Measurements from ENCODE around the gene C10orf62. TPM values are rescaled to one million over a fixed set of nuclear protein-coding genes. Genes with fewer than 3 reads are reported as not detected.

Gene C10orf62
- total and polyA plus RNA-seq, 4 donors: 0.29 to 0.54 (median 0.42) TPM; not detected in 1

DNA sequence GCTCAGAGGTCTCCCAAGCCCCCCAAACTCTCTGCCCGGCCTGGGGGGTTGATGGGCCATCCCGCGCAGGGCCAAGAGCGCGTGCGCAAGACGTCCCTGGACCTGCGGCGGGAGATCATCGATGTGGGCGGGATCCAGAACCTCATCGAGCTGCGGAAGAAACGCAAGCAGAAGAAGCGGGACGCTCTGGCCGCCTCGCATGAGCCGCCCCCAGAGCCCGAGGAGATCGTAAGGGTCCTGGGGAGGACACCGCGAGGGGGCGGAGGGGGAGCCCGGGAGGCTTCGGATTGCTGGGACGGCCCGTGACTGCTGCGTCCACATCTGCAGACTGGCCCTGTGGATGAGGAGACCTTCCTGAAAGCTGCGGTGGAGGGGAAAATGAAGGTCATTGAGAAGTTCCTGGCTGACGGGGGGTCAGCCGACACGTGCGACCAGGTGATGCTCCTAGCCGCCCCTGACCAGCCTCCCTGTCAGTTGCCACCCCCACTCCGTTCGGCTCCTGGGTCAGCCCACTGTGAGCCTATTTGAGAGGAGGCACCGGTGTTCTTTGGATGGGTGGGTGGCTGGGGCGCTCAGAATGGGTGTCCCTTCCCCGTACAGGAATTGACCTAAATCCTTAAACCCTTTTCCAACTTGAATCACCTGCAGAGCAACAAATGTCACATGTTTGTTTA, 11.2 kb upstream of the C10orf62 start:
- H3K36me3 ChIP-seq (ENCODE audit: control insufficient read depth in 1 of 2, insufficient read depth in 2 of 2, low read length in 1 of 2): no peaks in the 10 kb centered on the region
- intact Hi-C loops (cut with DNase I): no loop called here
- 71 to 76% methylated on average over 40 of the region's 40 CpGs for WGBS, 2 donors
- no peak overlapping the region for H3K4me3 ChIP-seq (ENCODE audit: low read length in 2 of 2)
- H3K4me1 ChIP-seq (ENCODE audit: control insufficient read depth in 1 of 2, insufficient read depth in 2 of 2, low read length in 2 of 2): no peaks in the 10 kb centered on the region
- H3K9me3 ChIP-seq (ENCODE audit: control insufficient read depth, low read length): no peaks in the 10 kb centered on the region
- H3K27me3 ChIP-seq (ENCODE audit: control insufficient read depth in 1 of 2, insufficient read depth in 2 of 2, low read length in 1 of 2): no peaks in the 10 kb centered on the region
- DNase-seq (peak in 1 of 2 donors; percentile 65), ATAC-seq (ENCODE audit: low FRiP score) (no peak)
- no peak overlapping the region for H3K27ac ChIP-seq (ENCODE audit: low read depth in 1 of 2, low read length in 2 of 2)

DNA sequence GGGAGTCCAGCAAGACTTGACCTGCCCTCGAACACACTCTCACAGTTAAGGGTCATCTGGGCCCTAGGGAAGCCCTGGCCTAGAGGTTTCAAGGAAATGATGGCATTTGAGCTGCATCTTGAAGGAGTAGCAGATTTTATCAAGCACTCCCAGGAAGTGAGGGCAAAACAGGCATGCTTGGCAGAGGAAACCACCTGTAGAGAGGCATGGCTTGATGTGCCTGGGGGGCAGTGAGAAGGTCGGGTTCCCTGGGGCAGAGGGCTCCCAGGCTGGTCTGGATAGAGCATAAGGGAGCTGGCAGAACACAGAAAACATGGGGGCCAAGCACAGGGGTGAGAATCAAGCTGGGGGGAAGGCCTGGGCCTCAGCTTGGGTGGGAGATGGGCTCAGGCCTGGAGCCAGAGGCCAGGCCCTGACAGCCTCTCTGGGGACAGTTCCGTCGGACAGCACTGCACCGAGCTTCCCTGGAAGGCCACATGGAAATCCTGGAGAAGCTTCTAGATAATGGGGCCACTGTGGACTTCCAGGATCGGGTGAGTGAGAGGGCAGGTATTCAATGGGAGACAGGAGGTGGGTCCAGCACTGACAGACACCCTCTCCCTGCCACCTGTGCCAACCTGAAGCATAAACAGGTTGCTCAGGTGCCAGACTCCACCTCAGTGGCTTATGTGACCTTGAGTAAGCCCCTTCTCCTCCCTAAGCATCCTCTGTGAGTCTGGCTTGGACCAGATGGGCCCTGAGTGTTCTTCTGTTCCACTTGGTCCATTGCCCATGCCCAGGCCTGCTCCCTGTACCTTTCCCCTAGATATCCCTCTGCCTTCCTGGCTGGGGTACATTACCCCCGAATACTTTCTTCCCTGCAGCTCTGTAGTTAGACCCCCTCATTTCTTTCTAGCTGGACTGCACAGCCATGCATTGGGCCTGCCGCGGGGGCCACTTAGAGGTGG, 8.8 kb upstream of the C10orf62 start:
- Histone ChIP-seq H3K27ac (ENCODE audit: low read depth in 1 of 2, low read length in 2 of 2) (no peak overlapping the region), H3K4me1 (ENCODE audit: control insufficient read depth in 1 of 2, insufficient read depth in 2 of 2, low read length in 2 of 2) (no peaks in the 10 kb centered on the region), H3K36me3 (ENCODE audit: control insufficient read depth in 1 of 2, insufficient read depth in 2 of 2, low read length in 1 of 2) (no peaks in the 10 kb centered on the region), H3K27me3 (ENCODE audit: control insufficient read depth in 1 of 2, insufficient read depth in 2 of 2, low read length in 1 of 2) (no peaks in the 10 kb centered on the region), H3K4me3 (ENCODE audit: low read length in 2 of 2) (no peak overlapping the region), H3K9me3 (ENCODE audit: control insufficient read depth, low read length) (no peaks in the 10 kb centered on the region)
- WGBS, 2 donors: 93 to 94% methylated on average over 9 of the region's 9 CpGs
- DNase-seq: peak in 1 of 2 donors; percentile 38
- no peak for ATAC-seq (ENCODE audit: low FRiP score)
- intact Hi-C loops (cut with DNase I): no loop called here

DNA sequence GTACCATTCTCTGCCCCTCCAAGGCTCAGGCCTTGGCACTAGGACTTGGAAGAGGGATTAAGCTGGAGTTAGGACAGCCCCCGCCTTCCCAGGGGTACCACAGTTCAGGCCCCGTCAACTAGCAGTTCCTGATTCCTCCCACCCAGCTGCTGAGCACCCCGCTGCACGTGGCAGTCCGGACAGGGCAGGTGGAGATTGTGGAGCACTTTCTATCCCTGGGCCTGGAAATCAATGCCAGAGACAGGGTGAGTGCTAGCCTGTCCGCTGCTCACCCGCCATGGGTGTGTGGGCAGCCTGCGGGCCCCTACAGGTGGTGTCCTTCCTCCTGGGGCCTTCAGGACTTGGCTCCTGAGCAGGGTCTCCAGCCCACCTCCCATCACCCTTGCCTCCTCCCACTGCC, 7.4 kb upstream of the C10orf62 start:
- intact Hi-C loops (cut with DNase I): no loop called here
- no peak for ATAC-seq (ENCODE audit: low FRiP score)
- H3K4me1 ChIP-seq (ENCODE audit: control insufficient read depth in 1 of 2, insufficient read depth in 2 of 2, low read length in 2 of 2): no peaks in the 10 kb centered on the region
- DNase-seq: peak in 1 of 2 donors; percentile 41
- H3K4me3 ChIP-seq (ENCODE audit: low read length in 2 of 2): no peak overlapping the region
- no peaks in the 10 kb centered on the region for H3K27me3 ChIP-seq (ENCODE audit: control insufficient read depth in 1 of 2, insufficient read depth in 2 of 2, low read length in 1 of 2)
- WGBS, 2 donors: 96 to 97% methylated on average over 8 of the region's 8 CpGs
- H3K9me3 ChIP-seq (ENCODE audit: control insufficient read depth, low read length): no peaks in the 10 kb centered on the region
- H3K36me3 ChIP-seq (ENCODE audit: control insufficient read depth in 1 of 2, insufficient read depth in 2 of 2, low read length in 1 of 2): no peaks in the 10 kb centered on the region
- no peak overlapping the region for H3K27ac ChIP-seq (ENCODE audit: low read depth in 1 of 2, low read length in 2 of 2)

DNA sequence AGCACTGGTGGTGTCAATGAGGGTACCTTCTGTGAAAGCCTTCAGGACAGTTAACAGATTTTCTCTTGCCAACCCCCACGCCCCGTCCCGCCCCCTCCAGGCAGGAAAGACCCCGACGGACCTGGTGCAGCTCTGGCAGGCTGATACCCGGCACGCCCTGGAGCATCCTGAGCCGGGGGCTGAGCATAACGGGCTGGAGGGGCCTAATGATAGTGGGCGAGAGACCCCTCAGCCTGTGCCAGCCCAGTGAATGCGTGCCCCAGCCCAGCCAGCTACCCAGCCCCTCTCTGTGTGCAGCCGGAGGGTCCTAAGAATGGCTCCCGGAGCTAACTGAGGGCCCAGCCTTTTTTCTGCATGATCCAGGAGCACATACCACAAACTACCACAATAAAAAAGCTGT, 6.0 kb upstream of the C10orf62 start:
- no peak for ATAC-seq (ENCODE audit: low FRiP score)

DNA sequence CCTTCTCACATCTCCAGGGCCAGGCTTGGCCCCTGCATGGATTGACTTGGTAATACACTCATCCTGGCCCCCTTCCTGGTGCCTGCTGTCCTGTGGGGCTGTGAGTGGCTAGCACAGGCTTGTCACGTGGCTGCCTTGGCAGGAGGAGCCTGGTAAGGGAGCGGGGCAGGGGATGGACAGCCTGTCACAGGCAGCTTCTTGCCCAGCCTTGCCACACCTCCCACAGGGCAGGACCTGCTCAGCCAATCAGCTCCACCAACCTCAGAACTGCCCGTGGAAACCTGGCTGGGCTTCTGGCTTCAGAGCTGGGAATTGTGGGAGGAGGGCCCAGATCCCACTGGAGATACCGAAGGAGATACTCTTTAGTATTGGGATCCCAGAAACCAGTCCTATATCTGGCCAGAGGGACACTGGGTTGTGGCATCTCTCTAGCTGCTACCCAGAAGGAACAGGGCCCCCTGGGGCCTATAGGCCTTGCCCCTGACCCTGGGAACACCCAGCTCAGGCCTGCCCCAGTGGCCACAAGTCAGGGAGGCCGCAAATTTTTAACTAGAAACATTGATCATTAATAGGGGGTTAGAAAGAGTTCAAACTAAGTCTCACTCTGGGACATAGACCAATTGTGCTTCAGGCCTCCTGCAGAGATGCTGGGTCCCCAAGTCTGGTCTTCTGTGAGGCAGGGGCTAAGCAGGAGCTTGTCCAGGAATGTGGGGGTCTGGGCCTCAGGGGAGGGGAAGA, 5.3 kb upstream of the C10orf62 start, which contains the start of gene HOGA1:
HOGA1 (plus strand) TSS at position 330 of the 738 bp plus-strand sequence; CDS start at position 645, 315 bp downstream.
- intact Hi-C loops (cut with DNase I): no loop called here
- peak within 1 kb of the TSS in 1 of 2 donors; percentile 16 for H3K27ac ChIP-seq (ENCODE audit: low read depth in 1 of 2, low read length in 2 of 2)
- no peaks in the 10 kb centered on the region for H3K4me1 ChIP-seq (ENCODE audit: control insufficient read depth in 1 of 2, insufficient read depth in 2 of 2, low read length in 2 of 2)
- H3K9me3 ChIP-seq (ENCODE audit: control insufficient read depth, low read length): no peaks in the 10 kb centered on the region
- DNase-seq (peak; percentile 87 to 94), ATAC-seq (ENCODE audit: low FRiP score) (peak; percentile 91)
- 18 to 27% methylated on average over 4 to 5 of the region's 5 CpGs for WGBS, 2 donors
- no peak within 1 kb of the TSS for H3K4me3 ChIP-seq (ENCODE audit: low read length in 2 of 2)
- H3K36me3 ChIP-seq (ENCODE audit: control insufficient read depth in 1 of 2, insufficient read depth in 2 of 2, low read length in 1 of 2): no peaks in the 10 kb centered on the region
- H3K27me3 ChIP-seq (ENCODE audit: control insufficient read depth in 1 of 2, insufficient read depth in 2 of 2, low read length in 1 of 2): no peaks in the 10 kb centered on the region

More for the DNA sequence above, 6.0 kb upstream of the C10orf62 start:
- no peak overlapping the region for H3K4me3 ChIP-seq (ENCODE audit: low read length in 2 of 2)
- H3K27me3 ChIP-seq (ENCODE audit: control insufficient read depth in 1 of 2, insufficient read depth in 2 of 2, low read length in 1 of 2): no peaks in the 10 kb centered on the region
- H3K4me1 ChIP-seq (ENCODE audit: control insufficient read depth in 1 of 2, insufficient read depth in 2 of 2, low read length in 2 of 2): no peaks in the 10 kb centered on the region
- no peaks in the 10 kb centered on the region for H3K36me3 ChIP-seq (ENCODE audit: control insufficient read depth in 1 of 2, insufficient read depth in 2 of 2, low read length in 1 of 2)
- H3K27ac ChIP-seq (ENCODE audit: low read depth in 1 of 2, low read length in 2 of 2): no peak overlapping the region
- intact Hi-C loops (cut with DNase I): no loop called here
- H3K9me3 ChIP-seq (ENCODE audit: control insufficient read depth, low read length): no peaks in the 10 kb centered on the region
- WGBS, 2 donors: 93 to 94% methylated on average over 13 of the region's 13 CpGs
- peak in 1 of 2 donors; percentile 63 for DNase-seq

DNA sequence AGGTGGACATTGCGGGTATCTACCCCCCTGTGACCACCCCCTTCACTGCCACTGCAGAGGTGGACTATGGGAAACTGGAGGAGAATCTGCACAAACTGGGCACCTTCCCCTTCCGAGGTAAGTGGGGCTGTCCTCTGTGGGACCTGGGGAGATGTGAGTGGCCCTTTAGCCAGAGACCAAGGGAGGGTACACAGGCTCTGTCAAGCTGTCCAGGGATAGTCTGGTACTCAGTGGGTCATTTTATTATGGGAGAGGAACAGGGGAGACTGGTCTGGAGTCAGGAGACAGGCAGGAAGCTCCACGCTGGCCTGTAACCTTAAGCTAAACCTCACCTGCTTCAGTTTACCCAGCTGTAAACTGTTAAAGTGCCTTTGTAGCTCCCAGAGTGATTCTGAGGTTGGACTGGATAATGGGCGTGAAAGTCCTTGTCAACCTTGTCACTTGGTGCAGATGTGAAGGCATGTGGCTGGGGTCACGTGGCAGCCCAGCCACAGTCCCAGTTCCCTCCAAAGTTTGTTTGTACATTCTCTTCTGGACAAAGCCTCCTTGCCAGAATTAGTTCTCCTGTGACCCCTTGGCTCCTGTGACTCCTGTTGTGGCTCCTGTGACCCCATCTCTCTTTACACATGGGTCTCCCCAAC, 4.6 kb upstream of the C10orf62 start:
- H3K36me3 ChIP-seq (ENCODE audit: control insufficient read depth in 1 of 2, insufficient read depth in 2 of 2, low read length in 1 of 2): no peaks in the 10 kb centered on the region
- no peak for ATAC-seq (ENCODE audit: low FRiP score)
- 73 to 80% methylated on average over 5 of the region's 5 CpGs for WGBS, 2 donors
- H3K9me3 ChIP-seq (ENCODE audit: control insufficient read depth, low read length): no peaks in the 10 kb centered on the region
- H3K27me3 ChIP-seq (ENCODE audit: control insufficient read depth in 1 of 2, insufficient read depth in 2 of 2, low read length in 1 of 2): no peaks in the 10 kb centered on the region
- intact Hi-C loops (cut with DNase I): no loop called here
- no peak overlapping the region for H3K4me3 ChIP-seq (ENCODE audit: low read length in 2 of 2)
- no peaks in the 10 kb centered on the region for H3K4me1 ChIP-seq (ENCODE audit: control insufficient read depth in 1 of 2, insufficient read depth in 2 of 2, low read length in 2 of 2)
- peak overlapping the region in 1 of 2 donors; percentile 16 for H3K27ac ChIP-seq (ENCODE audit: low read depth in 1 of 2, low read length in 2 of 2)
- peak in 1 of 2 donors; percentile 61 for DNase-seq

DNA sequence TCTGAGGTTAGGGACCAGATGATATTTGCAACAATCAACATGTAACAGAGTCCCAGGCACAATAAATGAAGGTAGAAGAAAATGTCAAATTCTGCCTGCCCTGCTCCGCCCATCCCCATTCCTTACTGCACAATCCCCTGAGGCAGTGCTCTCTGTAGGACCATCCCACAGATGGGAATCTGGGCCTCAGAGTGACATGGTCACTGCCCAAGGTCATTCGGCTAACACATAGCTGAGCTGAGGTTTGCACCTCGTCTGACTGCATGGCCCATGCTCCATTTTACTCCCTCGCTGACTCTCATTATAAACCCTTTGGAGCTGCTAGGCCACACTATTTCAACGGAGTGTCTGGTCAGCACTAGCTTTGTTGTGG, 4.1 kb upstream of the C10orf62 start:
- Histone ChIP-seq H3K27me3 (ENCODE audit: control insufficient read depth in 1 of 2, insufficient read depth in 2 of 2, low read length in 1 of 2) (no peaks in the 10 kb centered on the region), H3K27ac (ENCODE audit: low read depth in 1 of 2, low read length in 2 of 2) (no peak overlapping the region), H3K4me1 (ENCODE audit: control insufficient read depth in 1 of 2, insufficient read depth in 2 of 2, low read length in 2 of 2) (no peaks in the 10 kb centered on the region), H3K4me3 (ENCODE audit: low read length in 2 of 2) (no peak overlapping the region), H3K9me3 (ENCODE audit: control insufficient read depth, low read length) (no peaks in the 10 kb centered on the region), H3K36me3 (ENCODE audit: control insufficient read depth in 1 of 2, insufficient read depth in 2 of 2, low read length in 1 of 2) (no peaks in the 10 kb centered on the region)
- ATAC-seq (ENCODE audit: low FRiP score): no peak
- 92 to 94% methylated on average over 5 of the region's 5 CpGs for WGBS, 2 donors
- no peak for DNase-seq
- intact Hi-C loops (cut with DNase I): no loop called here

DNA sequence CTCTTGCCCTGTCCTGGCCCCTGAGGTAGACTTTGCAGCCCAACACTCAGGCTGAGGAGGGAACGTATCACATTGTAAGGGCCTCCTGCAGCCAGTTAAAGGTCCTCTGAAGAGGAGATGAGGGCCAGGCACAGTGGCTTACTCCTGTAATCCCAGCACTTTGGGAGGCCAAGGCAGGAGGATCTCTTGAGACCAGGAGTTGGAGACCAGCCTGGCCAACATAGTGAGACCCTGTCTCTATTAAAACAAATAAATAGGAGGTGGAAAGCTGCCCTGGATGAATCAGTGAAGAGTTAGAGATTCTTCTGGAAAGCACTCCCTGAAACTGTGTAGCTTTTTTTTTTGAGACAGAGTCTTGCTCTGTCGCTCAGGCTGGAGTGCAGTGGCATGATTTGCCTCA, 2.3 kb upstream of the C10orf62 start:
- intact Hi-C loops (cut with DNase I): no loop called here

More for the DNA sequence above, 2.3 kb upstream of the C10orf62 start:
- Histone ChIP-seq H3K4me1 (ENCODE audit: control insufficient read depth in 1 of 2, insufficient read depth in 2 of 2, low read length in 2 of 2) (no peaks in the 10 kb centered on the region), H3K27ac (ENCODE audit: low read depth in 1 of 2, low read length in 2 of 2) (no peak overlapping the region), H3K9me3 (ENCODE audit: control insufficient read depth, low read length) (no peaks in the 10 kb centered on the region), H3K27me3 (ENCODE audit: control insufficient read depth in 1 of 2, insufficient read depth in 2 of 2, low read length in 1 of 2) (no peaks in the 10 kb centered on the region), H3K4me3 (ENCODE audit: low read length in 2 of 2) (no peak overlapping the region), H3K36me3 (ENCODE audit: control insufficient read depth in 1 of 2, insufficient read depth in 2 of 2, low read length in 1 of 2) (no peaks in the 10 kb centered on the region)
- 85 to 88% methylated on average over 2 of the region's 2 CpGs for WGBS, 2 donors
- ATAC-seq (ENCODE audit: low FRiP score): no peak
- peak in 1 of 2 donors; percentile 22 for DNase-seq

All from aorta (tissue), 5 donors.